ENCODE measurements around the gene MRLN.

The MRLN gene

DNA sequence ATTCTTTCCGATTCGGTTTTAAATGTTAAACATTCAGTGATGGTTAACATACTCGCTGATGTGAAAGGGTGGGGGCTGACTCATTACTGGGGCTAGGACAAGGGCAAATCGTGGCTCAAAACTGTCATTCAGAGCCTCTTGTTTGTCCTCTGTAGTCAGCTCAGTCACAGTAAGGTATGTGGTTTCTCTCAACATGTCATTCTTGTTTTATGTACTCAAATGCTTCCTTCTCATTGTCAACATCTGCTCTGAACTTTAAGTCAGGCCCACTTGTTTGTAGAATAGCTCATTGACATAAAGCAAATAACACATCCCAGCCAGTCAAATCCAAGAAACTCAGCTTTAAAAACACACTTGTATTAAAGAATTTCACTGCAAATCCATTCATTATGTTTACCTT, 50.9 kb downstream of the MRLN start:
- DNase-seq, result peak in 1 of 3 experiments; percentile 15

DNA sequence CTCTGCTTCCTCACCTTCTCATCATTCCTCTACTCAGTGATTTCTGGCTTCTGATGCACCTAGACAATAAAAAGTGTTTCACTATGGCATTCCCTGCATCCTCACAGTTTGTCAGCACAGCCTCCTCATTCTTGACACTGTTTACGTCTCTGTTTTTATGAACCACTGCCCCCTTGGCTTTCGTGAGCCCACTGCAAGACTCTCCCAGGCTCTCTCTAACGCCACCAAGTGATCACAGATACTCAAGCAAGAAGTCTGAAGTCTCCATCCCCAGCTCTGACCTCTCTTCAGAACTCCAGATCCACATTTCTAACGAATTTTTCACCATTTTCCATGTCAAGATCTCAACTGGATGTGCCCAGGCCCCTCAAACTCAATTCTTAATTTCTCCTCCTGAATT, 52.5 kb downstream of the MRLN start:
- DNase-seq, result no peak

DNA sequence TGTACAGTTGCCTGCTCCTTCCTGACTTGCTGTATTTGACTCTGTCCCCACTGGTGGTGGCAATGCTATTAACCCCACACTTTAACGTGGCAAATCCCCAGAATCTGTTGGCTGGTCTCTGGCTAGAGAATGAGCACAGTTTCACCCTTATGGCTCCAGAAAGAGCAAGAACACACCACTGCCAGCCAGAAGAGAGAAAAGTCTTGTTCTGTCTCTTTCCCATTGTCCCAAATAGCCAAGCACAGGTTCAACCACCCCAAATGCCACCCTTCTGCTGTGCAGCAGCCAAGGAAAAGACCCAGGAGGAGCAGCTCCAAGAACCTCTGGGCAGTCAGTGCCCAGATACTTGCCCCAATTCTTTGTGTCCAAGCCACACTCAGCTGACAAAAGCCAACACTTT, 54.9 kb downstream of the MRLN start:
- no peak for DNase-seq

DNA sequence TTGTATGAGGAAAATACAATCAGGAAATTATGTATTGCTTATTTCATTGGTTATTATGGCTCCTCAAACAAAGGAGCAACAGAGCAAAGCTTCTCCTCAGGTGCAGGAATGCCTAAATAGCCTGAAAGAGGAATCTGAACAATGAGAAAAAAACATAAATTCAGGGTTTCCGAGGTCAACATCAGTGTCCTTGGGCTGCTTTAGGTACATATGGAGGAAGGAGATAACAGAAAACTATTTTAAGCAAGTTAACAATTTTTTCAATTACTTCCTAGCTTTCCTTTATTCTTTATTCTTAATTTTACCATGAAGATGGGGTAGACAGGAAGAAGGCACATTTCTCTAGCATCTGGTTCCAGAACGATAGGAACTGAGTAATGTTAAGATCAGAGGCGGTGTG, 57.6 kb downstream of the MRLN start:
- DNase-seq, result no peak

DNA sequence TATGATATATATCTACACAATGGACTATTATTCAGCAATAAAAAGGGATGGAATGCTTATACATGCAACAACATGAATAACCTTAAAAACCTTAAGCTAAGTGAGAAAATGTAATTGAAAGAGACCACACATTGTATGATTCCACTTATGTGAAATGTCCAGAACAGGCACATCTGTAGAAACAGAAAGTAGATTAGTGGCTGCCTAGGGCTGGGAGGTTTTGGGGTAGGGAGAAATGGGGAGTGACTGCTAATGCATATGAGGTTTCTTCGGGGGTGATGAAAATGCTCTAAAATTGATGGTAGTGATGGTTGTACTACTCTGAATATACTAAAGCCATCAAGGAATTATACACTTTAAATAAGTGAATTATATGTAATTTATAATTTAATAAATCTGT, 58.3 kb downstream of the MRLN start:
- no peak for DNase-seq

DNA sequence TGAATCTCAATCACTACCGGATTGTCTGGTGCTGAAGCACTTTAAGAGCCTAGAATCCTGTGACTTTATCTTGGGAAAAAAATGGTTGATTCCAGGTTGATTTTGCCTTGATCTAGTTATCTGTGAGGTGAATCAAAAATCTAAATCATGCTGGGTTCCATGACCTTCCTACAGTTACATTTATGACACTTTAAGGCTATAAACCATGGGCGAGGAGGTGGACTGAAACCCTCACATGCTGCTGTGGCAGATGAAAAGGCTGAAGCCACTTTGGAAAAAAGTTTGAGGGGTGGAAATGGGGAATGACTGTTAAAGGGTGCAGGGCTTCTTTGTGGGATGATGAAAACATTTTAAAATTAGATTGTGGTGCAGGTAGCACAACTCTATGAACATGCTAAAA, 61.1 kb downstream of the MRLN start:
- no peak for DNase-seq

DNA sequence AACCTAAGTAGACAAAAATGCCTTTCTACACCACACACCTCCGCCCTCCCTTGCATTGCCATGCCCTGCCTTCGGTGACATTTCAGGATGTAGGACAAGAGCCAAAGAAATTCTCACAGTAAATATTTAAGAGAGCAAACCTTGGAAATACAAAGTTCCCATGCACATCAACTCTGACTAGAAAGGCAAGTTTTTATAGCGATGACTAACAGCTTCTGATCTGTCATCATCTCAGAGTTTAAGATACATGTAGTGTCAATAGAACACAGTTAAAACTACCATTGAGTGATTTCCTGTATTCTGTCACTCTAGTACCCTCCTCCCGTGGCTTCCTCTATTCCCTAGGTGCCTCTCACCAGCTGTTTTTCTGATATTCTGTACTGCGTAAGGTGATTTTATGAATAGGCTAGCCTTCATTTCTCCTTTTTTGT, 64.3 kb downstream of the MRLN start:
- no peak for DNase-seq

DNA sequence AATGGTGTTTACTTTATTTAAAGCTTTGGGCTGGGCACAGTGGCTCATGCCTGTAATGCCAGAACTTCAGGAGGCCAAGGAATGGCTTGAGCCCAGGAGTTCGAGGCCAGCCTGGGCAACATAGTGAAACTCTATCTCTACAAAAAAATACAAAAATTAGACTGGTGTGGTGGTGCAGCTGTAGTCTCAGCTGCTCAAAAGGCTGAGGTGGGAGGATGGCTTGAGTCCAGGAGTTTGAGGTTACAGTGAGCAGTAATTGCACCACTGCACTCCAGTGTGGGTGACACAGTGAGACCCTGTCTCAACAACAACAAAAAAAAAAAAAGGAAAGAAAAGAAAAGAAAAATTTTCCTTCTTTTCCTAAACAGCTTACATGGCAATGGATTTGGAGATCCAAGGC, 65.6 kb downstream of the MRLN start:
- no peak for DNase-seq

Data from NCI-H1417 (cell line).